Epithelial cell of prostate (primary cell): ENCODE data around the gene RANBP9.

Experiments used
- DNase-seq: peaks from one replicate; pipeline ENCODE4 v3.0.0-alpha.2; 2011; ENCODE audit warnings: low read depth, low spot score
- H3K27ac ChIP-seq: fragments of 450-650 bp; 2 replicates; pipeline ENCODE4 v1.5.1; 2017; ENCODE audit warnings: mild to moderate bottlenecking

Gene RANBP9

DNA sequence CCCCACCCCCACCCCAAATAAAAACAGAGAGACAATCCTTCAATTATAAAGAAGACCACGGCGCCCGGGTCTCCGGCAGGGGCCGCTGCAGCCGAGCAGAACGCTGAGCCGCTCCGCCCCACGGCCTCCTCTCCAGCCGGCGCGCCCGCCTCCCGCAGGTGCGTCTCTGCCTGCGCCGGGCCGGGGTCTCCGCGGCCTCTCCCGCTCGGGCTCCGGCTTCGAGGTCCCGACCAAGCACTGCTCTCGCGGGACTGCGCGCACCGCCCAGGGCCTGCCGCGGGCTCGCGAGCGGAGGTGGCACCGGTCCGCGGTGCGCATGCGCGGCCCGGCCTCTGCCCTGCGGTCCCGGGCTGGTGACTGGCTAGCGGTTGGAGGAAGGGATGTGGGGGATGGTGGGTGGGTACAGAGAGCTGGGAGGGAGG, 137.5 kb downstream of the RANBP9 start:
- peak; percentile 60 for DNase-seq
- peak overlapping the region; percentile 92 for H3K27ac ChIP-seq

DNA sequence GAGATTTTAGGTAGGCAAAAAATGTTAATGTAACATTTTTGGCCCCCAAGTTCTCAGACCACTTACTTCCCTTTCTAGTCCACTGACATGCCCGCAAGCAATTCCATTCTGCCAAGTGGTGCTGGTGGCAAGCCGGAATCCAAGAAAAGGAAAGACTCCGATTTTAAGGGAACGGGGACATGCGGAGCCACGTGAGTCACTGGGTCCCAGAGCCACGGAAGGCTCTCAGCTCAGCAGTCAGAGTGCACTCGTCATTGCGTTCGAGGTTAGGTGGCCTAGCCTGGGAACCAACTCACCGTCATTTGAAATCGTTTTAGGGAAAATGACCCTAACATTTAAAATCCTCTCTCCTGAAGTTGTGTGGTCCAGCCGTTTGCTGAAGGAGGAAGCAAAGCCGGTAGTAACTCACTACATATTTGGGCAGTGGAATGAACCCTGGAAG, 137.9 kb downstream of the RANBP9 start:
- DNase-seq: no peak
- H3K27ac ChIP-seq: peak overlapping the region; percentile 92

DNA sequence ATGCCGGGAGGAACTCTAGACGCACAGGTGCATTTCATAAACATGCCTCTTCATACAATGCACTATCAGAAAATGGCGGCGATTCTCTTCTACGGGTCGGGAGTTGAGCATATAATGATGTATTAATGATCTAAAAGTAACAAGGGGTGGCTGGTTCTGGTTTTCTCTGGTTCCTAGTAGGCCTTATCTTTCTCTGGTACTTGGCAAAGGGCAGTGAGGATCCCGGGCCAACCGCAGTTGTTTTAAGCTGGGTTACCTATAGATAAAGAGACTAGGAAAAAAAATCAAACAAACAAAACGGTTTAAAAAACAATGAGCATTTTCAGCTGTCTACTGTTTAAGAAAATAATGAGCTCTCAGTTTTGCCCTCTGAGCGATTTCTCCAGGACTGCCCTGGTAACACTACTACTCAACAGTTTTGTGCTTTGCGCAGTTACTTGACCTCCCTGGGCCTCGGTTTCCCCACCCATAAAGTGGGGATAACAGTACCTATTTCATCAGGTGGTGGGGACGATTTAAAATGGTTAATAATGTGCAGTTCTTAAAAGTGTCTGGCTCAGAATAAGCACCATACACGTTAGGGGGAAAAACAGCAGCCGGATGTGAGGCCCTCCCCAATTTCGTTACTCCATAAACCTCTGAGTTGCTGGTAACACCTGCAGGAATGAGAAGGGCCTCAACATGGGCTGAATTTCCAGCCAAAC, 138.5 kb downstream of the RANBP9 start:
- H3K27ac ChIP-seq: no peak overlapping the region

DNA sequence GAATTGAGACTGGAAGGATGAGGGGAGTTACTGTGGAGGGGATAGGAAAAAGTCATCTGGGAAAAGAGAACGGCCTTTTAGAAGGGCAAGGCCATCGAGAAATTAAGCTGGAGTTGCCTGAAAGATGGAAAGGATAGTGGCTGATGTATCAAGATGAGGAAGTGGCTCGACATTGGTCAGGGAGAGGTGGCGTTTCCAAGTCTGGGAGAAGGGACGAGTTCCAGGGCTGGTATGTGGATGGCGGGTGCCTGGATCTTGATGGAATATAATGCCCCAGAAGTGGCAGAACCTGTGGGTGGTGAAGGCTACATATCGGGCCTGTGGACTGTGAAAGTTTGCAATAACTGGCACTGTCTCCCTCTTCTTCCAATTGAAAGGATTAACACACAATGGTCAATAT, 139.4 kb downstream of the RANBP9 start:
- H3K27ac ChIP-seq: no peak overlapping the region
- no peak for DNase-seq

More for the DNA sequence above, 138.5 kb downstream of the RANBP9 start:
- DNase-seq: no peak
